H1 (cell line): ENCODE measurements around the gene GPRIN3. TPM values are rescaled to one million over a fixed set of nuclear protein-coding genes. Genes with fewer than 3 reads are reported as not detected.

ENCODE experiments used
- CTCF ChIA-PET: fragments of 300-600 bp; sonication (Branson Sonifier 250); formaldehyde crosslinking; loops from one replicate; lab custom pipeline; 2021; ENCODE audit not compliant: partially characterized antibody; lab: Charles Lee
- POLR2A ChIA-PET: fragments of 300-600 bp; sonication (Branson Sonifier 250); formaldehyde crosslinking; loops from one replicate; lab custom pipeline; 2021; ENCODE audit warnings: inconsistent platforms; ENCODE audit not compliant: partially characterized antibody; lab: Charles Lee
- DNase-seq, 2 experiments: peaks; one replicate each; pipeline versions ENCODE4 v3.0.0 to v3.0.0-alpha.2; 2010 to 2022; ENCODE audit warnings: low spot score in 2 of 2, low read depth in 1 of 2, mixed read lengths in 1 of 2
- FAIRE-seq: peaks from 2 replicates; lab custom pipeline; 2011; peaks lifted over from hg19 to GRCh38; lab: Jason Lieb, UNC
- H2AFZ ChIP-seq: 2 replicates; pipeline ENCODE4 v1.8.1; 2012; ENCODE audit warnings: low read length, inconsistent platforms
- H2AK5ac ChIP-seq: 2 replicates; pipeline ENCODE4 v1.6.1; 2013; ENCODE audit warnings: low read depth, low read length
- H2BK120ac ChIP-seq: replicated peaks from 2 replicates; pipeline ENCODE3; 2013; ENCODE audit warnings: low read depth, low read length, inconsistent platforms
- H2BK12ac ChIP-seq: 2 replicates; pipeline ENCODE4 v1.6.1; 2013; ENCODE audit warnings: low read depth, low read length
- H2BK15ac ChIP-seq: 2 replicates; pipeline ENCODE4 v1.6.1; 2013; ENCODE audit warnings: low read length
- H2BK20ac ChIP-seq: 2 replicates; pipeline ENCODE4 v1.6.1; 2013; ENCODE audit warnings: low read length
- H2BK5ac ChIP-seq: 2 replicates; pipeline ENCODE4 v1.6.1; 2013; ENCODE audit warnings: low read depth, low read length
- H3K14ac ChIP-seq: 2 replicates; pipeline ENCODE4 v1.6.1; 2013; ENCODE audit warnings: inconsistent platforms; ENCODE audit not compliant: insufficient read length
- H3K18ac ChIP-seq: 2 replicates; pipeline ENCODE4 v1.6.1; 2013; ENCODE audit warnings: low read length; ENCODE audit errors: extremely low read depth
- H3K23ac ChIP-seq: 2 replicates; pipeline ENCODE4 v1.6.1; 2013; ENCODE audit warnings: inconsistent platforms; ENCODE audit not compliant: insufficient read length
- H3K23me2 ChIP-seq: 2 replicates; pipeline ENCODE4 v1.6.1; 2013; ENCODE audit warnings: low read depth, low read length
- H3K27ac ChIP-seq: 2 replicates; pipeline ENCODE4 v1.6.1; 2011; ENCODE audit warnings: low read depth, low read length, inconsistent platforms
- H3K27me3 ChIP-seq, 4 experiments: replicated peaks in 1 of 4; 1 replicate in 1 of 4; 2 replicates in 3 of 4; pipeline versions ENCODE4 v1.6.1 to v1.8.1; 2011 to 2013; ENCODE audit warnings: low read length in 3 of 4, mild to moderate bottlenecking in 3 of 4, inconsistent platforms in 2 of 4, mixed read lengths in 2 of 4, moderate library complexity in 1 of 4; ENCODE audit not compliant: control insufficient read depth in 3 of 4, insufficient read depth in 3 of 4; ENCODE audit errors: extremely low read depth in 1 of 4
- H3K36me3 ChIP-seq, 4 experiments: 2 replicates each; pipeline versions ENCODE4 v1.6.1 to v1.8.1; 2011 to 2013; ENCODE audit warnings: mild to moderate bottlenecking in 4 of 4, low read length in 3 of 4, moderate library complexity in 2 of 4, control low read depth in 1 of 4, inconsistent platforms in 1 of 4; ENCODE audit not compliant: insufficient read depth in 4 of 4, control insufficient read depth in 2 of 4
- H3K4ac ChIP-seq: replicated peaks from 2 replicates; pipeline ENCODE3; 2013; ENCODE audit warnings: low read length, low read depth, mixed read lengths, inconsistent platforms; ENCODE audit not compliant: insufficient read length
- H3K4me1 ChIP-seq, 4 experiments: replicated peaks in 1 of 4; 1 replicate in 1 of 4; 2 replicates in 3 of 4; pipeline versions ENCODE4 v1.6.1 to v1.8.1; 2011 to 2013; ENCODE audit warnings: low read length in 3 of 4, inconsistent platforms in 2 of 4, mixed read lengths in 1 of 4; ENCODE audit not compliant: insufficient read depth in 4 of 4, control insufficient read depth in 3 of 4
- H3K4me2 ChIP-seq, 2 experiments: 2 replicates each; pipeline versions ENCODE4 v1.6.1 to v1.8.1; 2011 to 2013; ENCODE audit warnings: low read depth in 2 of 2, low read length in 2 of 2, control low read depth in 1 of 2, inconsistent platforms in 1 of 2, mild to moderate bottlenecking in 1 of 2; ENCODE audit not compliant: insufficient read depth in 1 of 2
- H3K4me3 ChIP-seq, 4 experiments: fragments of 200-600, 300-600 bp in 1 of 4; sonication (generic), shearing (Covaris generic), sonication (Bioruptor Twin) in 1 of 4; 2 replicates each; pipeline versions ENCODE4 v1.5.1 to v1.8.1; 2011 to 2016; ENCODE audit warnings: low read length in 4 of 4, low read depth in 3 of 4, control low read depth in 2 of 4, inconsistent platforms in 2 of 4, mild to moderate bottlenecking in 2 of 4, mixed read lengths in 1 of 4, moderate library complexity in 1 of 4; ENCODE audit not compliant: insufficient read depth in 2 of 4; ENCODE audit errors: extremely low read depth in 1 of 4
- H3K56ac ChIP-seq: replicated peaks from 2 replicates; pipeline ENCODE3; 2013; ENCODE audit warnings: low read depth, mild to moderate bottlenecking, mixed read lengths, low read length, inconsistent platforms; ENCODE audit not compliant: insufficient read length
- H3K79me1 ChIP-seq: 2 replicates; pipeline ENCODE4 v1.6.1; 2013; ENCODE audit warnings: low read depth, low read length, control low read depth
- H3K79me2 ChIP-seq, 2 experiments: 2 replicates each; pipeline versions ENCODE4 v1.6.1 to v1.8.1; 2012 to 2013; ENCODE audit warnings: low read length in 2 of 2, mild to moderate bottlenecking in 2 of 2, inconsistent platforms in 1 of 2; ENCODE audit not compliant: insufficient read depth in 2 of 2, control insufficient read depth in 1 of 2
- H3K9ac ChIP-seq, 4 experiments: replicated peaks in 1 of 4; 1 replicate in 1 of 4; 2 replicates in 3 of 4; pipeline versions ENCODE4 v1.6.1 to v1.8.1; 2011 to 2013; ENCODE audit warnings: low read depth in 3 of 4, low read length in 3 of 4, control low read depth in 2 of 4, mild to moderate bottlenecking in 2 of 4, moderate library complexity in 2 of 4, inconsistent platforms in 1 of 4; ENCODE audit errors: extremely low read depth in 1 of 4
- H3K9me3 ChIP-seq, 2 experiments: 2 replicates each; pipeline versions ENCODE4 v1.6.1 to v1.8.1; 2012 to 2013; ENCODE audit warnings: mild to moderate bottlenecking in 2 of 2, moderate library complexity in 2 of 2, control low read depth in 1 of 2, inconsistent platforms in 1 of 2, low read depth in 1 of 2, low read length in 1 of 2, mixed read lengths in 1 of 2; ENCODE audit not compliant: insufficient read depth in 2 of 2
- H4K20me1 ChIP-seq, 2 experiments: replicated peaks in 1 of 2; 2 replicates each; pipeline versions ENCODE3 to v1.8.1; 2011 to 2013; ENCODE audit warnings: inconsistent platforms in 2 of 2, low read length in 2 of 2, mild to moderate bottlenecking in 1 of 2; ENCODE audit not compliant: insufficient read depth in 2 of 2, control insufficient read depth in 1 of 2
- H4K5ac ChIP-seq: 2 replicates; pipeline ENCODE4 v1.6.1; 2013; ENCODE audit warnings: low read length, low read depth, mixed read lengths, inconsistent platforms; ENCODE audit not compliant: insufficient read length
- H4K8ac ChIP-seq: 2 replicates; pipeline ENCODE4 v1.8.0; 2013; ENCODE audit warnings: mild to moderate bottlenecking, moderate library complexity, low read length, inconsistent platforms; ENCODE audit not compliant: insufficient read depth; ENCODE audit errors: extremely low read depth
- H4K91ac ChIP-seq: replicated peaks from 2 replicates; pipeline ENCODE3; 2013; ENCODE audit warnings: low read length, mixed read lengths, inconsistent platforms; ENCODE audit not compliant: insufficient read length
- BCL11A ChIP-seq, 2 experiments: IDR thresholded peaks; one replicate each; pipeline ENCODE4 v1.6.1; 2011; ENCODE audit warnings: low read depth in 2 of 2, low read length in 2 of 2, mild to moderate bottlenecking in 2 of 2
- CBX5 ChIP-seq: fragments of 300-800, 300-1000 bp; sonication (generic); IDR thresholded peaks from 2 replicates; pipeline ENCODE4 v1.7.1; 2016; ENCODE audit warnings: antibody characterized with exemption, low read length, low read depth
- CHD1 ChIP-seq: IDR thresholded peaks from 2 replicates; pipeline ENCODE4 v1.6.1; 2012; ENCODE audit warnings: low read depth, low read length, improper control_type of control experiment
- POLR2AphosphoS5 ChIP-seq: IDR thresholded peaks from 2 replicates; pipeline ENCODE4 v1.6.1; 2011; ENCODE audit warnings: low read depth, low read length
- SIX5 ChIP-seq: IDR thresholded peaks from 2 replicates; pipeline ENCODE4 v1.6.1; 2011; ENCODE audit warnings: mild to moderate bottlenecking, low read depth, low read length
- SP1 ChIP-seq: IDR thresholded peaks from 2 replicates; pipeline ENCODE4 v1.6.1; 2011; ENCODE audit warnings: low read depth, low read length
- polyA plus RNA-seq, 7 experiments: library from polyadenylated mRNA; depleted of rRNA in 3 of 7; stranded (reverse) in 5 of 7; unstranded in 2 of 7; fragments of >200 nt in 5 of 7; fragments of 200-250 nt in 2 of 7; gene quantifications; 1 replicate in 5 of 7; 2 replicates in 1 of 7; 4 replicates in 1 of 7; pipeline versions ENCODE4 v1.2.1 to v1.2.3, GENCODE V29; 2011 to 2013; ENCODE audit warnings: missing spikeins in 2 of 7, mixed read lengths in 2 of 7
- total RNA-seq: library from RNA; stranded (reverse); fragmentation: NEBNext Ultra II Directional; extraction: Animal tissue kit (Norgen Biotek cat#: 25700); gene quantifications from 2 replicates; pipeline ENCODE4 v1.2.1, GENCODE V29; 2021
- TF ChIP-seq, protein P1 (sequence below): IDR thresholded peaks from 2 replicates; pipeline ENCODE4 v1.6.1; 2012; ENCODE audit warnings: low read length, inconsistent platforms
- TF ChIP-seq, protein P2 (sequence below): IDR thresholded peaks from 2 replicates; pipeline ENCODE4 v1.6.1; 2012; ENCODE audit warnings: inconsistent platforms
- TF ChIP-seq, protein P3 (sequence below): IDR thresholded peaks from 2 replicates; pipeline ENCODE4 v1.6.1; 2012; ENCODE audit warnings: inconsistent platforms

GPRIN3 gene
- total and polyA plus RNA-seq, 2 of the 8 experiments (the other 6 are each of a cell fraction or from before 2014, with no cell fraction given) = 0.17 to 1.4 TPM

DNA sequence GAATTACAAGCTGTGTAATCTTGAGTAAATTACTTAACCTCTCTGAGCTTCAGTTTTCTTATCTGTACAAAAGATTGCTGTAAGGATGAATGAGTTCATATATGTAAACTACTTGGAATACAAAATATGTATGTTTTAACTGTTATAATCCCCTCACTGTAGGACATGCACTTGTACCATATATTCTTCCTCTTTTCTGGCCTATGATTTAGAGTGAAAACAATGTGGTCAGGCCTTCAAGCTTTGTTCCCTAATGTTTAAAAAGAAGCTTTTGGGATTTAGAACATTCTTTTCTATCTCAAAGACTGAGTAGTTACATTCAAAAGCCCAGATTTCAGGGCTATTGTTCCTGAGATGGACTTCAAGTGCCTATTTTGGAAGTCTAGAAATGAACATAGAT is 26.7 kb upstream of the GPRIN3 start:
- no peak overlapping the region for H2BK15ac ChIP-seq
- no peak overlapping the region for H4K8ac ChIP-seq
- no peak overlapping the region for H3K23ac ChIP-seq
- H2BK5ac ChIP-seq = no peak overlapping the region
- H4K5ac ChIP-seq = no peak overlapping the region
- H3K14ac ChIP-seq = no peak overlapping the region
- no peaks in the 10 kb centered on the region for H4K20me1 ChIP-seq
- H3K4me3 ChIP-seq = no peak overlapping the region
- TF ChIP-seq, protein P1, sequence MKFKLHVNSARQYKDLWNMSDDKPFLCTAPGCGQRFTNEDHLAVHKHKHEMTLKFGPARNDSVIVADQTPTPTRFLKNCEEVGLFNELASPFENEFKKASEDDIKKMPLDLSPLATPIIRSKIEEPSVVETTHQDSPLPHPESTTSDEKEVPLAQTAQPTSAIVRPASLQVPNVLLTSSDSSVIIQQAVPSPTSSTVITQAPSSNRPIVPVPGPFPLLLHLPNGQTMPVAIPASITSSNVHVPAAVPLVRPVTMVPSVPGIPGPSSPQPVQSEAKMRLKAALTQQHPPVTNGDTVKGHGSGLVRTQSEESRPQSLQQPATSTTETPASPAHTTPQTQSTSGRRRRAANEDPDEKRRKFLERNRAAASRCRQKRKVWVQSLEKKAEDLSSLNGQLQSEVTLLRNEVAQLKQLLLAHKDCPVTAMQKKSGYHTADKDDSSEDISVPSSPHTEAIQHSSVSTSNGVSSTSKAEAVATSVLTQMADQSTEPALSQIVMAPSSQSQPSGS = no peak
- TF ChIP-seq, protein P2, sequence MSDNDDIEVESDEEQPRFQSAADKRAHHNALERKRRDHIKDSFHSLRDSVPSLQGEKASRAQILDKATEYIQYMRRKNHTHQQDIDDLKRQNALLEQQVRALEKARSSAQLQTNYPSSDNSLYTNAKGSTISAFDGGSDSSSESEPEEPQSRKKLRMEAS = no peak
- TF ChIP-seq SP1 (no peak), POLR2AphosphoS5 (no peak), SIX5 (no peak), BCL11A (IDR thresholded peaks at IDR 0.05; ENCODE audit: low read depth in 2 of 2, low read length in 2 of 2) (no peak), CBX5 (no peak), CHD1 (no peak)
- TF ChIP-seq, protein P3, sequence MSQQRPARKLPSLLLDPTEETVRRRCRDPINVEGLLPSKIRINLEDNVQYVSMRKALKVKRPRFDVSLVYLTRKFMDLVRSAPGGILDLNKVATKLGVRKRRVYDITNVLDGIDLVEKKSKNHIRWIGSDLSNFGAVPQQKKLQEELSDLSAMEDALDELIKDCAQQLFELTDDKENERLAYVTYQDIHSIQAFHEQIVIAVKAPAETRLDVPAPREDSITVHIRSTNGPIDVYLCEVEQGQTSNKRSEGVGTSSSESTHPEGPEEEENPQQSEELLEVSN = no peak
- POLR2A ChIA-PET = no interaction called here
- no peak overlapping the region for H2AFZ ChIP-seq
- no peak overlapping the region for H3K4me2 ChIP-seq
- no peaks in the 10 kb centered on the region for H3K9me3 ChIP-seq
- DNase-seq (no peak), FAIRE-seq (no peak)
- no peaks in the 10 kb centered on the region for H3K27me3 ChIP-seq
- no peak overlapping the region for H3K18ac ChIP-seq
- no peak overlapping the region for H2BK12ac ChIP-seq
- H3K79me2 ChIP-seq = no peaks in the 10 kb centered on the region
- no peak overlapping the region for H4K91ac ChIP-seq
- H3K56ac ChIP-seq = no peak overlapping the region
- no peak overlapping the region for H2BK20ac ChIP-seq
- no peak overlapping the region for H3K27ac ChIP-seq
- no peaks in the 10 kb centered on the region for H3K23me2 ChIP-seq
- CTCF ChIA-PET = interaction anchor here (1.3 kb wide), 1 partner anchor 17 kb away, joined by 3 read pairs; no protein-coding TSS in a partner anchor
- no peaks in the 10 kb centered on the region for H3K4me1 ChIP-seq
- no peak overlapping the region for H3K9ac ChIP-seq
- H2AK5ac ChIP-seq = no peak overlapping the region
- no peaks in the 10 kb centered on the region for H3K79me1 ChIP-seq
- no peaks in the 10 kb centered on the region for H3K36me3 ChIP-seq
- H3K4ac ChIP-seq = no peak overlapping the region
- no peak overlapping the region for H2BK120ac ChIP-seq
